ENCODE results near the gene STX18. TPM values are rescaled to one million over a fixed set of nuclear protein-coding genes. Genes with fewer than 3 reads are reported as not detected.
A peak's percentile ranks its signal among the peaks of the same experiment; 100 is the strongest.

STX18 gene
- total RNA-seq, 1 experiment from 2014 or later = 36.5 TPM

DNA sequence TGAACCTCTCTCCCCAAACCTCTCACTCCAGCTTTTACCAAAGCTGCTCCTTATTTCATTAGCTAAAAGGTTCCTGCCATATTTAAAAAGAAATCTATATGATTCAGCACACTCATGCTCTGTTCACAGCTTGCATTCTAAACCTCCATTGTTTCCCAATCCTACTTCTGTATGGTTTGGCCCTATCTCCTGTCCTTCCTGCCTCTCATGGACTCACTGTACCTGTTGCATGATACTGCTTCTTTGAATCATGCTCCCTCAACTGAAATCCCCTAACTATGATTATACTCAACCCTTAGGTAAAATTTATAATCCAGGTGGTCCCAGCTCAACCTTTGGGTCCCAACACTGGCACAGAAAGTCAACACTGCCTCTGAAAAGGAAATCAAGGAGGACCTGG is 6.3 kb downstream of the STX18 start:
- Mint-ChIP-seq H3K4me3 (ENCODE audit: unreplicated experiment) (no peak overlapping the region), H3K36me3 (ENCODE audit: insufficient read depth, unreplicated experiment) (no peaks in the 10 kb centered on the region), H3K4me1 (ENCODE audit: low read depth, unreplicated experiment) (peaks cover 17% of the 10 kb centered on the region), H3K27ac (ENCODE audit: unreplicated experiment) (no peak overlapping the region), H3K9me3 (ENCODE audit: unreplicated experiment) (no peaks in the 10 kb centered on the region), H3K27me3 (ENCODE audit: insufficient read depth, unreplicated experiment) (no peaks in the 10 kb centered on the region)
- intact Hi-C loops (cut with micrococcal nuclease; ENCODE audit: unreplicated experiment) = no loop called here
- TF ChIP-seq, protein P1, sequence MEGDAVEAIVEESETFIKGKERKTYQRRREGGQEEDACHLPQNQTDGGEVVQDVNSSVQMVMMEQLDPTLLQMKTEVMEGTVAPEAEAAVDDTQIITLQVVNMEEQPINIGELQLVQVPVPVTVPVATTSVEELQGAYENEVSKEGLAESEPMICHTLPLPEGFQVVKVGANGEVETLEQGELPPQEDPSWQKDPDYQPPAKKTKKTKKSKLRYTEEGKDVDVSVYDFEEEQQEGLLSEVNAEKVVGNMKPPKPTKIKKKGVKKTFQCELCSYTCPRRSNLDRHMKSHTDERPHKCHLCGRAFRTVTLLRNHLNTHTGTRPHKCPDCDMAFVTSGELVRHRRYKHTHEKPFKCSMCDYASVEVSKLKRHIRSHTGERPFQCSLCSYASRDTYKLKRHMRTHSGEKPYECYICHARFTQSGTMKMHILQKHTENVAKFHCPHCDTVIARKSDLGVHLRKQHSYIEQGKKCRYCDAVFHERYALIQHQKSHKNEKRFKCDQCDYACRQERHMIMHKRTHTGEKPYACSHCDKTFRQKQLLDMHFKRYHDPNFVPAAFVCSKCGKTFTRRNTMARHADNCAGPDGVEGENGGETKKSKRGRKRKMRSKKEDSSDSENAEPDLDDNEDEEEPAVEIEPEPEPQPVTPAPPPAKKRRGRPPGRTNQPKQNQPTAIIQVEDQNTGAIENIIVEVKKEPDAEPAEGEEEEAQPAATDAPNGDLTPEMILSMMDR (IDR thresholded peaks at IDR 0.05; ENCODE audit: insufficient read depth in 1 of 2, low read depth in 1 of 2, low read length in 1 of 2, severe bottlenecking in 1 of 2, unreplicated experiment in 1 of 2) = no peak
- no TSS peak for BruUV-seq (replicated peaks)
- ChIA-PET POLR2A (no interaction called here), CTCF (no interaction called here)
- Histone ChIP-seq H3K4me3 (ENCODE audit: low read depth, low read length) (no peak overlapping the region), H3K27me3 (replicated peaks; ENCODE audit: control insufficient read depth, insufficient read depth, low read length) (no peaks in the 10 kb centered on the region), H3K36me3 (ENCODE audit: control insufficient read depth, insufficient read depth, low read length) (no peaks in the 10 kb centered on the region), H3K9me3 (no peaks in the 10 kb centered on the region), H3K4me1 (peaks cover 5% of the 10 kb centered on the region; the same call in 1 of the 2 replicates)
- no peak for DNase-seq

DNA sequence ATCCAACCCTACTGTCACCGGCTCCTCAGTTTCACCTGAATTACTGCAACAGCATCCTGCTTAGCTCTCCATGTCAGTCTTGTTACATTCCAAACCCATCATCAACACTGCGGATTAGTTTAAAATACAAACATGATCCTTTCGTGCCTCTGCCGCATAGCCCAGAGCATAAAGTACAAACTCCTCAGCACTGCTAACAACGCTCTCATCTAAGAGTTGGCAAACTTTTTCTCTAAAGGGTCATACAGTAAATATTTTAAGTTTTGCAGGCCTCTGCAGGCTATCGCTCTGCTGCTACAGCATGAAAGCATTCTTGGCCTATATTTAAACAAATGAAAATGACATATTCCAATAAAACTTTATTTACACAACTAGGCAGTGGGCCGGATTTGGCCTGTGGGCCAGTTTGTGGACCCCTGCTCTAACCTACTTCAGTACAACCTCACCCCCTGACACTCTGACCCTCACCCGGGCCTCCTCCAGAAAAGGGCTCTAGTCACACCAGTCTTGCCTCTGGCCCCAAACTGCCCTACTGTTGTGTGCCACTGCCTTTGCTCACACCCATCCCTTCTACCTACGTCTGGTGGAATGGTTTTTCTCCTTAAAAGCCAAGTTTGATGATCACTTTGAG is 7.2 kb downstream of the STX18 start:
- Mint-ChIP-seq H3K4me3 (ENCODE audit: unreplicated experiment) (no peak overlapping the region), H3K27ac (ENCODE audit: unreplicated experiment) (peak overlapping the region; percentile 2), H3K27me3 (ENCODE audit: insufficient read depth, unreplicated experiment) (no peaks in the 10 kb centered on the region), H3K9me3 (ENCODE audit: unreplicated experiment) (no peaks in the 10 kb centered on the region), H3K4me1 (ENCODE audit: low read depth, unreplicated experiment) (peaks cover 14% of the 10 kb centered on the region), H3K36me3 (ENCODE audit: insufficient read depth, unreplicated experiment) (no peaks in the 10 kb centered on the region)
- no TSS peak for BruUV-seq (replicated peaks)
- Histone ChIP-seq H3K4me3 (ENCODE audit: low read depth, low read length) (no peak overlapping the region), H3K36me3 (ENCODE audit: control insufficient read depth, insufficient read depth, low read length) (no peaks in the 10 kb centered on the region), H3K27me3 (replicated peaks; ENCODE audit: control insufficient read depth, insufficient read depth, low read length) (no peaks in the 10 kb centered on the region), H3K4me1 (no peaks in the 10 kb centered on the region), H3K9me3 (no peaks in the 10 kb centered on the region)
- TF ChIP-seq, protein P1 (IDR thresholded peaks at IDR 0.05; ENCODE audit: insufficient read depth in 1 of 2, low read depth in 1 of 2, low read length in 1 of 2, severe bottlenecking in 1 of 2, unreplicated experiment in 1 of 2) = no peak
- ChIA-PET POLR2A (no interaction called here), CTCF (no interaction called here)
- peak; percentile 12 to 38 for DNase-seq
- intact Hi-C loops (cut with micrococcal nuclease; ENCODE audit: unreplicated experiment) = no loop called here

DNA sequence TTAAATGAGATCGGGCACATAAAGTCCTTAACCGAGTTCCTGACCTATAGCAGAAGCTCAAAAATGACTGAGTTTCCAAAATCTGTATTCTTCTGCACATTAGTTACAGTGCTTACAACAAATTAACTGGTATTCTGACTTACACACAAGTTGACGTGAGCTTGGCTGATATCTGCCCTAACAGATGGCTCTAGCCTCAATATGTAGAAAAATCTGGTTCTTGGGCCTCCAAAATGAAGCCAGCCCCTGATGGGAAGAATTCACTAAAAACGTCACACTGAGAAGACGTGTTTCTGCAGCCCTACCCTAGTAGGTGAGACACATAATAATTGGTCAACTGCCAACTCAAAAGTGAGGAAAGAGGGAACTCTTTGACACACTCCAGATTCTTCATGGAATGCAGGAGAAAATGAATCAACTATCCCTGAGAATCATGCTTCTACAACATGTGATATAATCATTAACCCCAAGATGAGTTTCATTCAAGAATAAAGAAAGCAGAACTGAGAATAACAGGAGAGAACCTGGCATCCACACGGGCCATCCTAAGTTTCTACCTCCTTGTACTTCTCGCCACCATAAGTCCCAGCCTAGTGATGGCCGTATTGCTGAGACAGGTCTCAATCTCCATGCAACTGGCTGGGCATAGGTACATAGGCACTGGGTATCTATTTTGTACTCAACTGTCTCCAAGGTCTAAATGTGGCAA is 8.2 kb downstream of the STX18 start:
- no peaks in the 10 kb centered on the region for H3K27me3 ChIP-seq (replicated peaks; ENCODE audit: control insufficient read depth, insufficient read depth, low read length)
- H3K27ac Mint-ChIP-seq (ENCODE audit: unreplicated experiment) = no peak overlapping the region
- CTCF ChIA-PET = no interaction called here

More for the DNA sequence above, 8.2 kb downstream of the STX18 start:
- H3K4me3 ChIP-seq (ENCODE audit: low read depth, low read length) = no peak overlapping the region
- H3K9me3 Mint-ChIP-seq (ENCODE audit: unreplicated experiment) = no peaks in the 10 kb centered on the region
- no peak for DNase-seq
- peaks cover 14% of the 10 kb centered on the region for H3K4me1 Mint-ChIP-seq (ENCODE audit: low read depth, unreplicated experiment)
- intact Hi-C loops (cut with micrococcal nuclease; ENCODE audit: unreplicated experiment) = no loop called here
- H3K36me3 ChIP-seq (ENCODE audit: control insufficient read depth, insufficient read depth, low read length) = no peaks in the 10 kb centered on the region
- TF ChIP-seq, protein P1 (IDR thresholded peaks at IDR 0.05; ENCODE audit: insufficient read depth in 1 of 2, low read depth in 1 of 2, low read length in 1 of 2, severe bottlenecking in 1 of 2, unreplicated experiment in 1 of 2) = no peak
- POLR2A ChIA-PET = no interaction called here
- BruUV-seq (replicated peaks) = no TSS peak
- H3K36me3 Mint-ChIP-seq (ENCODE audit: insufficient read depth, unreplicated experiment) = no peaks in the 10 kb centered on the region
- H3K4me1 ChIP-seq = no peaks in the 10 kb centered on the region
- H3K27me3 Mint-ChIP-seq (ENCODE audit: insufficient read depth, unreplicated experiment) = no peaks in the 10 kb centered on the region
- no peak overlapping the region for H3K4me3 Mint-ChIP-seq (ENCODE audit: unreplicated experiment)
- H3K9me3 ChIP-seq = no peaks in the 10 kb centered on the region
